ENCODE data around the gene BIRC6. TPM values are rescaled to one million over a fixed set of nuclear protein-coding genes. Genes with fewer than 3 reads are reported as not detected.

The BIRC6 gene
- polyA plus RNA-seq, 3 donors: 11.5 to 32.6 (median 12.9) TPM

DNA sequence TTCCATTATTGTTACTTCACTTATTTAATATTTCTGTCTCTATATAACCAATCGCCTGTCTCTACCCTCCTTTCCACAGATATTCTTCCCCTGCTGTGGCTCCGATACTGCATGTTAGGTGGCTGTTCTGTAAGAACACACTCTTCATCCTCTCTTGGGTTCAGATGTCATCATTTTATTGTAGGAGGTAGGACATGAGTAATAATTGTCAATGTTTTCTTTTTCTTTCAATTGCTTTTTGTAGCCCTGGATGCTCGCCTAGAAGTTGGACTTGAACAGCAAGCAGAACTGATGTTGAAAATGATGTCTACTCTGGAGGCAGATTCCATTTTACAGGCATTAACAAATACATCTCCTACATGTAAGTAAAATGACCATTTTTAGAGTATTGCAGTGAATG lies 128.6 kb downstream of the BIRC6 start:
- H2AFZ ChIP-seq (ENCODE audit: insufficient read depth, low read depth, low read length, poor library complexity, severe bottlenecking): no peak overlapping the region
- no peak overlapping the region for H3K9ac ChIP-seq (ENCODE audit: insufficient read depth, low read length, poor library complexity, severe bottlenecking)
- H3K79me2 ChIP-seq (ENCODE audit: insufficient read depth, low read length): peaks cover 37% of the 10 kb centered on the region
- H3K4me3 Mint-ChIP-seq: peak overlapping the region in 1 of 2 donors; percentile 43
- H3K4me3 ChIP-seq (replicated peaks in 1 of 3; ENCODE audit: low read depth in 2 of 3, low read length in 3 of 3): peak overlapping the region in 1 of 3 experiments; percentile 6
- peak overlapping the region; percentile 85 to 97 (median 95) for H3K27ac Mint-ChIP-seq
- no peaks in the 10 kb centered on the region for H3K27me3 Mint-ChIP-seq (ENCODE audit: low read depth in 3 of 3)
- WGBS (ENCODE audit: insufficient coverage): no CpG with 5 or more reads among the region's 3 CpGs
- H4K20me1 ChIP-seq (ENCODE audit: insufficient read depth, low read length): no peaks in the 10 kb centered on the region
- peaks cover 50 to 81% of the 10 kb centered on the region in 2 donors for H3K36me3 Mint-ChIP-seq
- no peaks in the 10 kb centered on the region for H3K9me3 ChIP-seq (replicated peaks in 1 of 2; ENCODE audit: control insufficient read depth in 1 of 2, insufficient read depth in 1 of 2, low read length in 2 of 2)
- DNase-seq: peak in 2 of 3 donors; percentile 11 to 21
- peaks cover 56 to 81% of the 10 kb centered on the region in 2 donors for H3K36me3 ChIP-seq (replicated peaks in 1 of 2; ENCODE audit: control insufficient read depth in 1 of 2, insufficient read depth in 2 of 2, low read length in 2 of 2)
- H3K9me3 Mint-ChIP-seq: no peaks in the 10 kb centered on the region
- H3K4me2 ChIP-seq (replicated peaks; ENCODE audit: extremely low read depth, low read length, poor library complexity, severe bottlenecking): peak overlapping the region; percentile 53
- TF ChIP-seq, protein P1, sequence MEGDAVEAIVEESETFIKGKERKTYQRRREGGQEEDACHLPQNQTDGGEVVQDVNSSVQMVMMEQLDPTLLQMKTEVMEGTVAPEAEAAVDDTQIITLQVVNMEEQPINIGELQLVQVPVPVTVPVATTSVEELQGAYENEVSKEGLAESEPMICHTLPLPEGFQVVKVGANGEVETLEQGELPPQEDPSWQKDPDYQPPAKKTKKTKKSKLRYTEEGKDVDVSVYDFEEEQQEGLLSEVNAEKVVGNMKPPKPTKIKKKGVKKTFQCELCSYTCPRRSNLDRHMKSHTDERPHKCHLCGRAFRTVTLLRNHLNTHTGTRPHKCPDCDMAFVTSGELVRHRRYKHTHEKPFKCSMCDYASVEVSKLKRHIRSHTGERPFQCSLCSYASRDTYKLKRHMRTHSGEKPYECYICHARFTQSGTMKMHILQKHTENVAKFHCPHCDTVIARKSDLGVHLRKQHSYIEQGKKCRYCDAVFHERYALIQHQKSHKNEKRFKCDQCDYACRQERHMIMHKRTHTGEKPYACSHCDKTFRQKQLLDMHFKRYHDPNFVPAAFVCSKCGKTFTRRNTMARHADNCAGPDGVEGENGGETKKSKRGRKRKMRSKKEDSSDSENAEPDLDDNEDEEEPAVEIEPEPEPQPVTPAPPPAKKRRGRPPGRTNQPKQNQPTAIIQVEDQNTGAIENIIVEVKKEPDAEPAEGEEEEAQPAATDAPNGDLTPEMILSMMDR (IDR thresholded peaks at IDR 0.05): no peak
- H3K4me1 ChIP-seq (ENCODE audit: control insufficient read depth in 1 of 2, insufficient read depth in 2 of 2, low read length in 2 of 2): peaks cover 24 to 25% of the 10 kb centered on the region in 2 donors
- peak overlapping the region in 1 of 2 donors; percentile 82 for H3K27ac ChIP-seq (ENCODE audit: low read depth in 1 of 2, low read length in 2 of 2)
- peaks cover 18% of the 10 kb centered on the region for H3K4me1 Mint-ChIP-seq
- H3K27me3 ChIP-seq (ENCODE audit: control insufficient read depth in 2 of 2, insufficient read depth in 2 of 2, low read length in 2 of 2): no peaks in the 10 kb centered on the region
- intact Hi-C loops (cut with micrococcal nuclease): loop anchor here (10.0 kb wide), 1 partner anchor 221 kb away; the partner anchor contains the start of gene NLRC4 (in 2 of the 2)

DNA sequence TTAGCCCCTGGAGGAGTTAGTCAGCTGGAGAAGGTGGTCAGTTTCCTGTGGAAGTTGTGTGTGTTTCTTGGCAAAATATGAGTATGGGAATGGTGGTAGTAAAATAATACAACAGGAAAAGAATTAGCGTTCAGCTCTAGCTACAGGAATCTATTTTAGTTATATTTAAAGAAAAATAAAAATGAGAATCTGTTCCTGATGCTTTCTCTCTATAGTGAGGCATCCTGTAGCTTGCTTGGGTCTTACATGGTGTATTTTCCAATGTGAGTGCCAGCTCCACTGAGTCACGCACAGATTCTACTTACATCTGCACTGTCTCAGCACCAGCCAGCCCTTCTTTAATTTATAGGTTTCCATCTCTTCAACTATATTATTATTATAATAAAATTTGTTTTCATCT lies 132.2 kb downstream of the BIRC6 start:
- Histone ChIP-seq H4K20me1 (ENCODE audit: insufficient read depth, low read length) (no peaks in the 10 kb centered on the region), H3K27ac (ENCODE audit: low read depth in 1 of 2, low read length in 2 of 2) (no peak overlapping the region), H3K9ac (ENCODE audit: insufficient read depth, low read length, poor library complexity, severe bottlenecking) (no peak overlapping the region), H3K79me2 (ENCODE audit: insufficient read depth, low read length) (peaks cover 30% of the 10 kb centered on the region), H3K9me3 (replicated peaks in 1 of 2; ENCODE audit: control insufficient read depth in 1 of 2, insufficient read depth in 1 of 2, low read length in 2 of 2) (no peaks in the 10 kb centered on the region), H3K4me3 (replicated peaks in 1 of 3; ENCODE audit: low read depth in 2 of 3, low read length in 3 of 3) (no peak overlapping the region), H3K27me3 (ENCODE audit: control insufficient read depth in 2 of 2, insufficient read depth in 2 of 2, low read length in 2 of 2) (no peaks in the 10 kb centered on the region), H3K4me2 (replicated peaks; ENCODE audit: extremely low read depth, low read length, poor library complexity, severe bottlenecking) (no peak overlapping the region), H3K4me1 (ENCODE audit: control insufficient read depth in 1 of 2, insufficient read depth in 2 of 2, low read length in 2 of 2) (peaks cover 20 to 24% of the 10 kb centered on the region in 2 donors), H3K36me3 (replicated peaks in 1 of 2; ENCODE audit: control insufficient read depth in 1 of 2, insufficient read depth in 2 of 2, low read length in 2 of 2) (peaks cover 44 to 79% of the 10 kb centered on the region in 2 donors), H2AFZ (ENCODE audit: insufficient read depth, low read depth, low read length, poor library complexity, severe bottlenecking) (no peak overlapping the region)
- peaks cover 16% of the 10 kb centered on the region for H3K4me1 Mint-ChIP-seq
- TF ChIP-seq, protein P1 (IDR thresholded peaks at IDR 0.05): no peak
- peaks cover 37 to 53% of the 10 kb centered on the region in 2 donors for H3K36me3 Mint-ChIP-seq
- no peaks in the 10 kb centered on the region for H3K9me3 Mint-ChIP-seq
- intact Hi-C loops (cut with micrococcal nuclease): loop anchor here (10.0 kb wide), 1 partner anchor 224 kb away; the partner anchor contains the start of gene NLRC4 (in 2 of the 2)
- WGBS (ENCODE audit: insufficient coverage): no CpG with 5 or more reads among the region's 2 CpGs
- no peak overlapping the region for H3K27ac Mint-ChIP-seq
- DNase-seq: no peak
- no peak overlapping the region for H3K4me3 Mint-ChIP-seq
- H3K27me3 Mint-ChIP-seq (ENCODE audit: low read depth in 3 of 3): no peaks in the 10 kb centered on the region
